ENCODE results near the gene NRIP1.
"Not testable (repeated sequence)": the region's sequence is repeated elsewhere in the genome, so short reads cannot be mapped to it uniquely, and the experiment has no call there.

Gene NRIP1

DNA sequence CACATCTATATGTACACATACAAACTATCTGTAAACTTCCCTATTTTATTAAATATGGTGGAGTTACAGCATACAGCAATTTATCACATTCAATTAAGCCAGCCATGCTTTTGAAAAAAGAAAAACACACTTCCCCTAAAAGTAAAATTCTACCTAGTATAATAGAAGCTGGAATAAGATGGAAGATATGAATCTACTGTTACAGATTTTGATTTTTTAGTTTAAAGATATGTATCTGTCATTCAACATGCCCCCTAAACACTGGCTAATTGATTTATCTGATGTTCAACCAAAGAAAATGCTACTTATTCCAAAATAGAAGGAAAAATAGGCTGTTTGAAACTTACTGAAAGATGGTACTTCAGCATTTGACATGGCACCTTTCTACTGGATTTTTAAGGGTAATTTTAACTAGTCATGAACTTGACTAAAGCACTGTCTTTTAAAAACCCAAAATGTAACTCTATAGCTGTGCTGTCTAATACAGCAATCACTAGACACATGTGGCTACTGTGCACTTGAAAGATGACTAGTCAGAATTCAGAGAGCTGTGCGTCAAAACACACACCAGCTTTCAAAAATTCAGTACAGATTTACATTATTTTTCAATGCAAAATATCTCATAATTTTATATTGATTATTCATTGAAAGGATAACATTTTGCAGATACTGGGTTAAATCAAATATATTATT lies 25.0 kb downstream of the NRIP1 start:
- DNase-seq (ENCODE audit: low read depth, low spot score), result no peak

DNA sequence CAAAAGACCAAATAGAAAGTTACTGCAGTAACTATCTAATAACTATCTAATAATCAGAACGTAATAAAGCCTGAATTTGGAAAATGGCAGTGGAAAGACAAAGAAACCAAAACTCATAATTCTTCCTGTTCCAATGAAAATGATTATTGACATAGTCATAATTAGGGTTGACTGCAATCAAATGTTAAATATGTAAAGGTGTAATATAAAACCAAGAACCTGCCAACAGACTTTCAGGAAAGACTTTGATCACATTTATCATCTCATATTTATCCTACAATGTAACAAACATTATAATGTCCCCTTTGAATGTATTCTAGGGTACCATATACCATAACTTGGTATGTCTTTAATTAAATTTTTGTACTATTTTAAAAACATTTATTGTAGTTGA lies 26.9 kb downstream of the NRIP1 start:
- DNase-seq (ENCODE audit: low read depth, low spot score), result no peak

DNA sequence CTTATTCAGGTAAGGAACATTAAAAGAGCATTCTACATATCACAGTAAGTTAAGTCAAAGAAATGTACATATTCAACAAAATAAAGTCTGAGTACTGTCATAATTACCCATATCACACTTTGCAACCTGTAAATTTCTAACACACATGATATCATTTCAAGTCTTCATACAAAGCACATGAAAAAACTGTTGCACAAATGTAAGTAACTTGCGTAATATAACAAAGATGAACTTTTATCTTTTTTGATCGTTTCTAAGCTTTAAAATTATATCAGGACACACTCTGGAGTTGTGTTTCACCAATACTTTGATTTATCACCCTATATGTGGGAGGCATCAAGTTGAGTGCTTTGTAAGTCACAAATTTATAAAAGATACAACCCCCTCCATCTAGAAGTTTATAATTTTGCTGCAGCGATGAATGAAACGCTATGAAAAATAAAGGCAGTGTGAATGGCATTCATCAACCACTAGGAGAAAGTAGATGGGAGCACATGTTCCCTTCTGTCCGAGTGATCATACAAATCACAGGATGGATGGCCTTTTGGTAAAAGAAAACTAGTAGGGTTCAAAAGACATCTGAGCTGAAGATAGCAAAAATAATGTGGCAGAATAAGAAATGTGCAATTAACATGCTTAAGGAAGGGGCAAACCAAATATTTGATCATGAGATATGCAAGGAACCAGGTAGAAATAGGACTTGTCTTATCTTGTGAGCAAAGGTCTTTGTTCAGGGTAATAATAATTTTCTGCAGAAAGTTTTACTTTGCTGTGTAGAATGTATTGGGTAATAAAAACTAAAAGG lies 27.5 kb downstream of the NRIP1 start:
- DNase-seq (ENCODE audit: low read depth, low spot score), result no peak

DNA sequence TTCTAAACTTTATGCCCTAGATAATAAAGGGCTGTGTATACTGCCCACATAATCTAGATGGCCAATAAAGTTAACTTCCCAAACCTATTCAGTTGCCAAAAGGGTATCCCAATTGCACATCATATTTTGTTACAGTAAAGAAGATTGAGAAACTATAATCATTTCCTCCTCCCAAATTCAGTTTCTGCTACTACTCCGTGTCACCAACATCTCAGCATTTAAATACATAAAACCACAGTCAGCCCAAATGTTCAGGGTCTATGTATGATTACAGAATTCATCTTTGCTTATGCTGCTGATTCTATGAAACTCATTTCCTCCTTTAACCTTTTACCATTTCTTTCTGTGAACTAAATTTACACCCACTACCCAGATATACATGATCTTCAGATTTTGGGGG lies 28.6 kb downstream of the NRIP1 start:
- DNase-seq (ENCODE audit: low read depth, low spot score), result no peak

DNA sequence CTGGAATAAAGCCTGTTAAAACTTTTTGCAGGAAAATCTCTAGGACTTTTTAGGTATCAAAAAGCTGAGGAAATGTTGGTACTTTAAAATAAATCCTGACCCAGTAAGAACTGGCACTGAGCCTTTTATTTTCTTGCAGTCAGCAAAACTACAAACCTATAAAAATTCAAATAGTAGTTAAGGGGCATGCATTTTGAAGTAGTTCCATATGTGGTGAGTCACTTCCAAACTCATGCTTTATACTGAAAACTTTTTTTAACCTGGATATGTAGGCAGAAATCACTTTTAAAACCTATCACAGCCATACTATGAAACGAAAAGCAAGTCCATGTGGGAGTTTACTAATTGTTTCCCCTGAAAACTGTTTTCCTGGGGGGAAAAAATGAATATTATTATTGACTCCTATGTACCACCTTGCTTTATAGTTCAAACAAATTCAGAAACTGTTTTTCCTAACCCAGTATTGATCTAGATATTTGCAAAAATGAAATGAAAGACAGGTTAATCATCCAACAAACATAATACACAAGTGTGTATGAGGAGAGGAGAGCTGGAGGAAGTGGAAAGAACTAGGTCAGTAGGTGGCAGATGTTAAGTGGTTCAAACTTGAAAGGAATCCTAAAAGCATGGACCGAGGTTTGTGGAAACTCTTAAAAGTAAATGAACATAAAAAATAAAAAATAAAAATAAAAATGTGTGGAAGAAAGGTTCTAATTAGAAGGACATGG lies 30.5 kb downstream of the NRIP1 start:
- no peak for DNase-seq (ENCODE audit: low read depth, low spot score)

DNA sequence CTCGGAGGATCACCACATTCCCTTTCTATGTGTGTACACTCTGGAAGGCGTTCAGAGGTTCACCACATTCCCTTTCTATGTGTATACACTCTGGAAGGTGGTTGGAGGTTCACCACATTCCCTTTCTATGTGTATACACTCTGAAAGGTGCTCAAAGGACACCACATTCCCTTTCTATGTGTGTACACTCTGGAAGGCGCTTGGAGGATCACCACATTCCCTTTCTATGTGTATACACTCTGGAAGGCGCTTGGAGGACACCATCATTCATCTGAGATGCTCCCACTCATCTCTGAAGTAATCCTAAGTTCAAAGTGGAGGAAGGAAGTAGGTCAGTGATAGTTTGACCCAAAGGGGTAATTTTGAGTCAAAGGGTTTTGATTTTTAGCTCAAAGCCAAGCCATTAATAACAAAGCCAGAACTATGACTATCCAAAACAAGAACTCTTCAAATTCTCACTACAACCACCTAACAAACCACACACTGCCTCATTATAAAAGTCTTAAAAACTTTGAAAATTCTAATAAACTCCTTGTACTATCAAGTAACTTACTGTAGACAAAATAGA lies 32.9 kb downstream of the NRIP1 start:
- DNase-seq (ENCODE audit: low read depth, low spot score), result peak; percentile 57

DNA sequence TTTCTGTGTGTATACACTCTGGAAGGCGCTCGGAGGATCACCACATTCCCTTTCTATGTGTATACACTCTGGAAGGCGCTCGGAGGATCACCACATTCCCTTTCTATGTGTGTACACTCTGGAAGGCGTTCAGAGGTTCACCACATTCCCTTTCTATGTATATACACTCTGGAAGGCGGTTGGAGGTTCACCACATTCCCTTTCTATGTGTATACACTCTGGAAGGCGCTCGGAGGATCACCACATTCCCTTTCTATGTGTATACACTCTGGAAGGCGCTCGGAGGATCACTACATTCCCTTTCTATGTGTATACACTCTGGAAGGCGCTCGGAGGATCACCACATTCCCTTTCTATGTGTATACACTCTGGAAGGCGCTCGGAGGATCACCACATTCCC lies 33.4 kb downstream of the NRIP1 start:
- not testable (repeated sequence) for DNase-seq (ENCODE audit: low read depth, low spot score)

DNA sequence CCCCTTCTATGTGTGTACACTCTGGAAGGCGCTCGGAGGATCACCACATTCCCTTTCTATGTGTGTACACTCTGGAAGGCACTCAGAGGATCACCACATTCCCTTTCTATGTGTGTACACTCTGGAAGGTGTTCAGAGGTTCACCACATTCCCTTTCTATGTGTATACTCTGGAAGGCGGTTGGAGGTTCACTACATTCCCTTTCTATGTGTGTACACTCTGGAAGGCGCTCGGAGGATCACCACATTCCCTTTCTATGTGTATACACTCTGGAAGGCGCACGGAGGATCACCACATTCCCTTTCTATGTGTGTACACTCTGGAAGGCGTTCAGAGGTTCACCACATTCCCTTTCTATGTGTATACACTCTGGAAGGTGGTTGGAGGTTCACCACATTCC lies 33.9 kb downstream of the NRIP1 start:
- DNase-seq (ENCODE audit: low read depth, low spot score), result peak; percentile 47

DNA sequence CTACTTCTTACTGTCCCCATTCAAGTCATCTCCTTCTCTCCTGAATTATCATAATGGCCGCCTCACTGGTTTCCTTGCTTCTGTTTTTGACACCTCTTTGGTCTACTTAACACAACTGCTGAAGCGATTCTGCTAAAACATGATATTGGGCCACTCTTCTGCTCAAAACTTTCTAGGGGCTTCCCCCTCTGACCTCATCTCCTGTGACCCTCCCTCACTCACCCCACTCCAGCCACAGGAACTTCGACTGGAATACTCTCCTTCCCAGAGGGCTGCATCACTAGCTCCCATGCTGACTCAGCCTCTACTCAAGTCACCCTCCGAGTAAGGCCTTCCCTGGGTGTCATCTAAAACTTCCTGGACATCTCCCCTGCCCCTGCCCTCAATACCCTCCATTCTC lies 35.7 kb downstream of the NRIP1 start:
- DNase-seq (ENCODE audit: low read depth, low spot score), result no peak

DNA sequence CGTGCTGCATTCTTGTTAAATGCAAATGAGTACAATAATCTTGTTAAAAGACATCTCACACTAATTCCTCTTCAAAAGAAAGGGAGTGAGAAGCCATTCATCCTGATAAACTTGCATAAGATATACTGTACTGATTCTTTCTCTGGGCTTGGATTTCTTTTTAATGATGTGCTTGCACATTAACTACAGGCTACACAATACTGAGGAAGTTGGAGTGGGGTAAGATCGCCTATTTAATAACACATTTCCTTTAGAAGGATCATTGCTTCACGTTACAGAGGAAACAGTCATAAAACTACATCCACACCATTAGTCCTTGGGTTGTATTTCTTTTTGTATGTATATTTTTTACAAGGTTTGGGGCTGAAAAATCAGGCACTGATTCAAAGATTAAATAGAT lies 36.6 kb downstream of the NRIP1 start:
- no peak for DNase-seq (ENCODE audit: low read depth, low spot score)

DNA sequence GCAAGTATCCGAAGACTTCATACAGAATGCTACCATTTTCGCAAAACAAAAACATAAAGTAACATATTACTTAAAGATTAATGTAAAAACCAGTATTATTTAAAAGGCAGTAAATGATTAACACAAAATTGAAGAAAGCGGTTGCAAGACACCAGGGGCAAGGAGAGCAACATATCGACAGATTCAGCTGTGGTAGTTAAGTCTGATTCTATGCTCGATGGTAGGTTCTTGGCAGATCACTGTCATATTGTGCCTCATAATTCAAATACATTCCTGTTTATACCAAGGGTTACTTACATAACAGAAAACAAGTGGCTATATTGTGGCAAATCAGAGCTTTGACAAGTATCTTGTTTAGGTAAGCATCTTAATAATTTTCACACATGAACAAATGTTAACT lies 37.7 kb downstream of the NRIP1 start:
- DNase-seq (ENCODE audit: low read depth, low spot score), result no peak

DNA sequence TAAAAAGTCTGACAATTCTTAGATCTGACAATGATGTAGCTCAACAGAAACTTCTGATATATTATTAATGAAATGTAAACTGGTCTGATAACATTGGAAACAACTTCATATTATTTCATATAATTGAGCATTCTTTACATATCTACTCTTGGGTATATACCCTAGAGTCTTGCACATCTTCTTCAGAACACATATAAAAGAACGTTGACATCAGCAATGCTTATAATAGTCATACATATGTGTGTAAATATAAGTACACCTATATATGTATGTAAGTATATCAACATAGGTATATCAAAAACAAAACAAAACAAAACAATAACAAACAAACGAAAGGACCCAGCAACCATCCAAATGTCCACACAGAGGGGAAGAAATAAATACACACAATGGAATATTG lies 38.4 kb downstream of the NRIP1 start:
- no peak for DNase-seq (ENCODE audit: low read depth, low spot score)

DNA sequence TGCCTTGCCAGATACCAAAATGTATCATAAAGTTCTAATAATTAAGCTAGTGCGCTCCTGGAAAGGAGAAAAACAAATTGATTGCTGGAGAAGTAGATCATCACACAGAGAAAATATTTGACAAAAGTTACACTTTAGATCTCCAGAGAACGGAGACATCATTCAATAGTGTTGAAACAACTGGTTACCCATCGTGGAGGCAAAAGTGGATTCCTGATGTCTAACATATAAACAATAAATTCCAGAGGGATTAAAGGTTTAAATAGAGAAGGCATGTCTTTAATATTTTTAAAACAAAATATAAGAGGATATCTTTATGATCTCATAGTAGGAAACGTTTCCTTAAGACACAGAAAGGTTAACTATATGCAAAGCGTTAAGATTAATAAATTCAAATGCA lies 41.0 kb downstream of the NRIP1 start:
- no peak for DNase-seq (ENCODE audit: low read depth, low spot score)

DNA sequence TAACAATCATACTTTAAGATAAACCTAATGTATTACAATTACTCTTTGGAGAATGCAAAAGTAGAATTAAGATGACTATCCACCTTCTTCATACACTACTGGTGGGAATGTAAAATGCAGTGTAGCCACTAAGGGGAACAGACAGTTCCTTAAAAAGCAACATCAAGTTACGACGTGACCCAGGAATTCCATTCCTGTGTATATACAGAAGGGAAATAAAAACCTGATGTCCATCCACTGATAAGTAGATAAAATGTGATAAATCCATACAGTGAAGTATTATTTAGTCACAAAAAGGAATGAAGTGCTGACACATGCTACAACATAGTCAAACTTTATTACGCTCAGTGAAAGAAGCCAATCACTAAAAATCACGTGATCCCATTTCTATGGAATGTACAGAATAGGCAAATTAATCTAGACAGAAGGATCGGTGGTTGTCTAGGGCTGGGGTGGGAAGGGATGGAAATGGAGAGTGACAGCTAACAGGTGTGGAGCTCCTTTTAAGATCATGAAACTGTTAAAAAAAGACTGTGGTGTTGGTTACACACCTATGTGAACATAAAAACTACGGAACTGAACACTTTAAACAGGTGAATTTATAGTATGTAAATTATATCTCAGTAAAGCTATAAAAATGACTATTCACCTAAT lies 42.1 kb downstream of the NRIP1 start:
- DNase-seq (ENCODE audit: low read depth, low spot score), result no peak

DNA sequence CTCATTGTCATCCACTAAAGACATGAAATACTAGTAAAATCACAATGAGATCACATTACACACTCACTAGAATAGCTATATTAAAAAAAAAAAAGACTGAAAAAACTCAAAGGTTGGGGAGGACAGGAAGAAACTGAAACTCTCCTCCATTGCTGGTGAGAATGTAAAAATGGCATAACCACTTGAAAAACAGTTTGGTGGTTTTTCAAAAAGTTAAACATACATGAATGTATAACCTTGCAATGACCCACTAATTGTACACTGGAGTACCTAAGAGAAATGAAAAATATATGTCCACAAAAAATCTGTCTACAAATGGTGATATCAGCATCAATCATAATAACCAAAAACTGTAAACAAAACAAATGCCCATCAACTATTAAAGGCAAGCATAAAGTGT lies 44.0 kb downstream of the NRIP1 start:
- DNase-seq (ENCODE audit: low read depth, low spot score), result no peak

DNA sequence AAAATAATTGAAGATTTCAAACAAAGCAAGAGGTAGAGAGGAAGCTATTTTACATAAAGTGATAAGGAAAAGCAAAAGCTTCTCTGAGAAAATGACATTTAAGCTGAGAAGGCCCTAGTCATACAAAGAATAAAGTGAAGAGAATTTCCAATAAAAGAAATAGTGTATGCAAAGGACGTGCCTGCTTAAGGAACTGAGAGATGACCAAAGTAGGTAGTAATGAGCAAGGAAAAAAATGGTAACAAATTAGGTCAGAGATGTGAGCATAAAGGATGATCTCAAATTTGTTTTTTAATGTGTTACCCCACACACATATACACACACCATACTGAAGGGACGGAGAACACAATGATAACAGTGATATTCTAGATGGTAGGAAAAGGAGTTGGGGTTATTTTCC lies 46.4 kb downstream of the NRIP1 start:
- no peak for DNase-seq (ENCODE audit: low read depth, low spot score)

DNA sequence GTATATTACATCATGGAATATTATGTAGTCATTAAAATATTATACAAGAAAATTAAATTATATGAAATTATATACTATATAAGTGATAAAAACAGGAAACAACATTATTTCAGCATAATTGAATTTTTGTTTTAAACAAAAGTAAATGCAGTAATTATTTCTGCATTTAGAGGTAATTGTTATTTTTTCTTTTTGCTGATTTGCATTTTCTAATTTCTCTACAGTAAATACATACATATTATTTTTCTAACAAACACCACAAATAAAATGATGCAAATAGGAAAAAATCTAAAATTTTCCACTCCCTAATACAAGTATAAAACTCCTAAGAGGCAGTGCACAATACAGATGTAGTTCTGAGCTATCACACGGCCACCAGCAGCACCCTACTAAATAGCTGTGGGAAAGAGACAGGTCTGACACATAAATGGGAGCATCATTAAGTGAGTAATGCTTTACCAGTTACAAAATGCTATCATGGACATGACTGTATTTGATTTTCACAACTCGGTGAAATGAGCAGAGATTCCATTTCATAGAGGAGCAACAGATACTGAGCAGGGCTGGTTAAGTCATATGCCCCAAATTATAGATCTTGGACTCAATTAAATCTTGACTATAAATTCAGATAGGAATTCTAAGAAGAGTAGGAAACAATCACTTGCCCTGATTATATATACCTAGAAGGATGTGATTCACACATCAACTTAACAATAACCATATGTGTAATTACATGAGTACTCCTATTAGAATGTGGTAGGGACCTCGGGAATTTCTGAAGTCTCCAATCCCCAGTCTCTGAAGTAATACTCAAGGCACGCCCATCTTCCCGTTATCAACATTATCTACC lies 49.0 kb downstream of the NRIP1 start:
- no peak for DNase-seq (ENCODE audit: low read depth, low spot score)

DNA sequence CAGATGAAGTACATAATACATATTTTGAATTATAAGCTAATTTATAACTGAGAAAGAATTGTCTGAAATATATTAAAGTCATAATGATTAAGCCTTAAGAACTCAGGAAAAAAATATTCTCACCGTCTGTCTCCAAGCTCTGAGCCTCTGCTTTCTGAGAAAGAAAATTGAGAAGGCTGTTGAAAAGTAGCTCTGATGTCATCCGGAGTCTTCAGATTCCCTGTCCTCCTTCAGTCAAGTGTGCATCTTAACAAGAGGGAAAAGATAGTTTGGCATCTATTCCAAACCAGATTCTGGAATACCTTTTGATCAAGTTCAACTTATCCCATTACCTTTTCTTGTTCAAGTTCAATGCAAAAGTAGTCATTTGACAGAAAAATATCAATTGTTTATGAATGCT lies 50.6 kb downstream of the NRIP1 start:
- DNase-seq (ENCODE audit: low read depth, low spot score), result no peak

DNA sequence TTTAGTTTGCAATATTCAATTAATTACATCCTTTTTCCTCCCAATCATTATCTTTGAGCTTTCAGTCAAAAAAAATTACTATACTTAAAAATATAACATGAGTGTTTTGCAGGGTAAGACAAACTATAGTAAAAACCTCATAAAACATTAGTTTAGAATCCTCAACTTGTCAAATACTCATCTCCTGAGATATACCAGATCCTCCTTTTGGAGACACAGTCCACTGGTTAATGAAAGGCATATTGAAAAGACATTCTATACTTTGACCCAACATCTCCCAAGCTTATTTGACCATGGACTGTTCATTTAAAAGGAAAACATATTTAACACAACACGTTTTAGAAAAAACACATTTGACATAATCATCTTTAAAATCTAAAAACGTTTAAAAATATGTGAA lies 52.8 kb downstream of the NRIP1 start:
- no peak for DNase-seq (ENCODE audit: low read depth, low spot score)

DNA sequence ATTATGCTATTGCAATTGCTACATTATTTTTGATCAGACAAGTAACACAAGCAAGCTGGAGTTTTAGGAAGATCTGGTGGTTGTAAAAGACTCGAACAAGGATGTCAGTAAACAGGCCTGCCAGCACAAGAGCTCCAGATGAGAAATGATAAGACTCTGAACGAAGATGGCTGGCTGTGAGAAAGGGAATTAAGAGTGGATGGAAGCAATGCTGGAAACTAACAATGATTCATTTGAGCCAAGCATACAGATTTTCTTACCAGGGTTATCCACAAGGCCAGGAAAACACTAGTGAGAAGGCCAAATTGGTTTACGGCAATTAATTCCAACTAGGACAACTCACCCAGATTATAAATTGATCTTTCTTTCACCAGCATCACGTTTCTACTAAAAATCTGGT lies 54.2 kb downstream of the NRIP1 start:
- DNase-seq (ENCODE audit: low read depth, low spot score), result no peak

DNA sequence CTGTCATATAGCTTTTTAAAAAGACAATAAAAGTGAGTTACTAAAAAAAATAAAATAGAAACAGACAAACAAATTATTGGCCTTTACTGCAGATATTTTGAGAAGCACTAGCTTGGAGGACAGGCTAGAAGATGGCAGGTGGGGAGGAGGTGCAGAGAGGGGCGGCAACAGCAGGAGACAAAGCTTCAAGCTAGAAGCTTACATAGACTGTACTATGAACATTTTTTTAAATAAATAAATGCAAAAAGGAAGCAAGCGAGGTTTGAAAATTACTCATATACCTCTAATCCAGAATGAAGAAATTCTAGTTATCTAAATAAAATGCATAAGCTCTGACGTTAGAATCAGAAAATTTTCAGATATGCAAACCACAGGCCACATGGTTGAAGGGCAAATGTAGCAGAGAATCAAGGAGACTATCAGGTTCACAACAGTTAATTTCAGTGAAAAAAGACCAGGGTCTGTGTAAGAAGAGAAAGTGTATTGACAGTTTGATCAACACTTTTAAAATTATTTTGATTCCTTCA lies 54.9 kb downstream of the NRIP1 start:
- DNase-seq (ENCODE audit: low read depth, low spot score), result peak; percentile 59

Measured in astrocyte of the hippocampus (primary cell).